HepG2 (cell line): Measurements from ENCODE around the gene CLCN4. TPM values are rescaled to one million over a fixed set of nuclear protein-coding genes. Genes with fewer than 3 reads are reported as not detected.

Experiments
- ATAC-seq: fragments of 200-7000 bp; cut with Tn5 transposase; 3 replicates; pipeline ENCODE4 v1.9.1; 2020; ENCODE audit warnings: mild to moderate bottlenecking, moderate library complexity
- BruUV-seq: library from RNA; stranded (reverse); fragments of 400-500 nt; replicated peaks from 2 replicates; lab custom pipeline; 2021; lab: Mats Ljungman, UMichigan
- CTCF ChIA-PET: fragments of 300-600 bp; formaldehyde crosslinking; extraction: SDS; loops from one replicate; lab custom pipeline; 2021; ENCODE audit warnings: low total read pairs, inconsistent platforms, low intra/inter-chr PET ratio; lab: Yijun Ruan, JAX
- POLR2A ChIA-PET: fragments of 350-600 bp; sonication (Branson Sonifier 250); formaldehyde crosslinking; loops from one replicate; lab custom pipeline; 2020; ENCODE audit warnings: antibody characterized with exemption, inconsistent platforms; lab: Yijun Ruan, JAX
- DNase-seq: peaks from one replicate; pipeline ENCODE4 v3.0.0-alpha.2; 2015; ENCODE audit warnings: low spot score
- FAIRE-seq: peaks from 3 replicates; lab custom pipeline; 2011; peaks lifted over from hg19 to GRCh38; lab: Jason Lieb, UNC
- H2AFZ ChIP-seq: one replicate; pipeline ENCODE4 v1.6.1; 2011; ENCODE audit warnings: low read length, inconsistent platforms
- H3K27ac ChIP-seq: fragments of 300-600 bp; 3 replicates; pipeline ENCODE4 v1.8.0; 2011; ENCODE audit warnings: mixed run types, mild to moderate bottlenecking, mixed read lengths, low read length, inconsistent platforms; ENCODE audit not compliant: insufficient read depth; ENCODE audit errors: extremely low read length
- H3K27me3 ChIP-seq, 2 experiments: fragments of 200-600 bp in 1 of 2; 2 replicates in 1 of 2; 3 replicates in 1 of 2; pipeline versions ENCODE4 v1.6.0 to v1.8.0; 2011; ENCODE audit warnings: low read length in 2 of 2, mild to moderate bottlenecking in 2 of 2, moderate library complexity in 2 of 2, inconsistent platforms in 1 of 2; ENCODE audit not compliant: insufficient read depth in 2 of 2, control insufficient read depth in 1 of 2
- H3K36me3 ChIP-seq, 2 experiments: fragments of 200-600 bp in 1 of 2; replicated peaks in 1 of 2; 2 replicates in 1 of 2; 3 replicates in 1 of 2; pipeline versions ENCODE4 v1.5.1 to v1.8.0; 2011; ENCODE audit warnings: low read length in 2 of 2, inconsistent platforms in 1 of 2; ENCODE audit not compliant: insufficient read depth in 2 of 2, control insufficient read depth in 1 of 2
- H3K4me1 ChIP-seq: 2 replicates; pipeline ENCODE4 v1.5.1; 2012; ENCODE audit warnings: low read length, inconsistent platforms; ENCODE audit not compliant: insufficient read depth
- H3K4me2 ChIP-seq: 2 replicates; pipeline ENCODE4 v1.6.0; 2011; ENCODE audit warnings: low read depth, low read length, inconsistent platforms
- H3K4me3 ChIP-seq, 3 experiments: fragments of 200-600 bp in 1 of 3; sonication (generic), shearing (Covaris generic) in 1 of 3; replicated peaks in 1 of 3; 2 replicates each; pipeline ENCODE4 v1.5.1; 2011 to 2016; ENCODE audit warnings: low read length in 3 of 3, inconsistent platforms in 2 of 3, low read depth in 2 of 3, mild to moderate bottlenecking in 2 of 3, control low read depth in 1 of 3, mixed read lengths in 1 of 3; ENCODE audit not compliant: insufficient read depth in 1 of 3
- H3K79me2 ChIP-seq: one replicate; pipeline ENCODE4 v1.6.1; 2011; ENCODE audit warnings: low read length, inconsistent platforms; ENCODE audit not compliant: insufficient read depth
- H3K9ac ChIP-seq: 2 replicates; pipeline ENCODE4 v1.6.0; 2011; ENCODE audit warnings: mild to moderate bottlenecking, low read depth, low read length, inconsistent platforms; ENCODE audit not compliant: insufficient read depth
- H3K9me3 ChIP-seq: 2 replicates; pipeline ENCODE4 v1.5.1; 2012; ENCODE audit warnings: mild to moderate bottlenecking, low read length
- H4K20me1 ChIP-seq: 2 replicates; pipeline ENCODE4 v1.6.0; 2011; ENCODE audit warnings: inconsistent platforms, mild to moderate bottlenecking, low read length, moderate library complexity; ENCODE audit not compliant: insufficient read depth
- AGO1 ChIP-seq: fragments of 200-400 bp; formaldehyde crosslinking; IDR thresholded peaks from 2 replicates; pipeline ENCODE4 v1.6.1; 2017; ENCODE audit warnings: mild to moderate bottlenecking, low read depth, low read length, moderate library complexity; ENCODE audit not compliant: poor library complexity, severe bottlenecking
- BATF2 ChIP-seq: sonication (generic); formaldehyde crosslinking; IDR thresholded peaks from 2 replicates; pipeline ENCODE4 v1.8.0; 2022; ENCODE audit warnings: mild to moderate bottlenecking, missing genetic modification reagents, moderate library complexity
- MATR3 ChIP-seq: sonication (generic); formaldehyde crosslinking; IDR thresholded peaks from 2 replicates; pipeline ENCODE4 v1.4.0; 2020; ENCODE audit warnings: missing genetic modification reagents
- SNAI1 ChIP-seq: sonication (generic); formaldehyde crosslinking; IDR thresholded peaks from 2 replicates; pipeline ENCODE4 v1.5.0; 2020; ENCODE audit warnings: mild to moderate bottlenecking, missing genetic modification reagents, borderline replicate concordance
- SUZ12 ChIP-seq: fragments of 150-350 bp; IDR thresholded peaks from 2 replicates; pipeline ENCODE4 v1.6.1; 2014; ENCODE audit warnings: low read depth, low read length
- TSC22D2 ChIP-seq: sonication (generic); formaldehyde crosslinking; IDR thresholded peaks from 2 replicates; pipeline ENCODE4 v1.5.1; 2020; ENCODE audit warnings: missing genetic modification reagents, mild to moderate bottlenecking, borderline replicate concordance
- ZBTB25 ChIP-seq: IDR thresholded peaks from 2 replicates; pipeline ENCODE4 v1.6.1; 2018; ENCODE audit warnings: missing genetic modification reagents
- ZBTB3 ChIP-seq: sonication (generic); formaldehyde crosslinking; IDR thresholded peaks from 2 replicates; pipeline ENCODE4 v1.4.0; 2020; ENCODE audit warnings: low read depth, mild to moderate bottlenecking, moderate library complexity, missing genetic modification reagents, borderline replicate concordance
- ZBTB40 ChIP-seq, 2 experiments: fragments of 450-650 bp in 1 of 2; sonication (generic) in 1 of 2; formaldehyde crosslinking in 1 of 2; IDR thresholded peaks; 2 replicates each; pipeline versions ENCODE4 v1.6.1 to v1.8.0; 2016 to 2022; ENCODE audit warnings: antibody characterized with exemption in 1 of 2, mild to moderate bottlenecking in 1 of 2, missing genetic modification reagents in 1 of 2
- ZC3H4 ChIP-seq: sonication (generic); formaldehyde crosslinking; IDR thresholded peaks from 2 replicates; pipeline ENCODE4 v1.4.0; 2020; ENCODE audit warnings: missing genetic modification reagents, borderline replicate concordance
- ZMYM3 ChIP-seq: sonication (generic); formaldehyde crosslinking; IDR thresholded peaks from 2 replicates; pipeline ENCODE4 v1.5.1; 2020; ENCODE audit warnings: mild to moderate bottlenecking, missing genetic modification reagents
- WGBS: methylation state at CpG from one replicate; pipeline ENCODE4 v1.1.6; 2017; ENCODE audit warnings: low lambda C conversion rate; 5-methylcytosine and 5-hydroxymethylcytosine counted together
- in situ Hi-C: cut with HindIII; loops from 2 replicates; pipeline ENCODE4 v1.10.0; 2017; ENCODE audit warnings: low pct_unique_long_range_greater_than_20kb; ENCODE audit not compliant: extremely low pct_ligation_motif_present
- intact Hi-C: fragments of 100-400 bp; cut with micrococcal nuclease; formaldehyde crosslinking; loops from one replicate; pipeline ENCODE4 v1.10.0; 2022; ENCODE audit not compliant: unreplicated experiment
- polyA plus RNA-seq, 8 experiments: library from polyadenylated mRNA; depleted of rRNA in 3 of 8; stranded (reverse) in 7 of 8; unstranded in 1 of 8; fragments of >200 nt; fragmentation: Illumina TruSeq in 4 of 8; extraction: Trizol in 4 of 8; gene quantifications; 2 replicates each; pipeline versions ENCODE4 v1.2.1 to v1.2.3, GENCODE V29; 2011 to 2016; ENCODE audit warnings: low read depth in 4 of 8, missing spikeins in 1 of 8, mixed read lengths in 1 of 8; ENCODE audit not compliant: insufficient read depth in 1 of 8
- total RNA-seq, 5 experiments: library from RNA; depleted of rRNA; stranded (reverse); fragments of >200 nt; fragmentation: Illumina TruSeq; extraction: Trizol; gene quantifications; 2 replicates each; pipeline ENCODE4 v1.2.3, GENCODE V29; 2016; ENCODE audit warnings: low read depth in 1 of 5
- TF ChIP-seq, protein P1 (sequence below): IDR thresholded peaks from 2 replicates; pipeline ENCODE4 v1.6.1; 2012; ENCODE audit warnings: inconsistent platforms

Gene CLCN4
- total and polyA plus RNA-seq, 2 of the 13 experiments (the other 11 are each of a cell fraction or from before 2014, with no cell fraction given) = 1.8 to 2.5 TPM

- ChIA-PET CTCF (no interaction called here), POLR2A (no interaction called here)
- no peaks in the 10 kb centered on the region for H3K9me3 ChIP-seq
- BruUV-seq = no TSS peak
- H3K27me3 ChIP-seq = no peaks in the 10 kb centered on the region
- no peak for DNase-seq
- H3K9ac ChIP-seq = no peak overlapping the region
- intact Hi-C loops (no loop called here), in situ Hi-C loops (no loop called here)
- no peaks in the 10 kb centered on the region for H4K20me1 ChIP-seq
- FAIRE-seq = no peak
- no peaks in the 10 kb centered on the region for H3K79me2 ChIP-seq
- no peak for ATAC-seq
- TF ChIP-seq, protein P1, sequence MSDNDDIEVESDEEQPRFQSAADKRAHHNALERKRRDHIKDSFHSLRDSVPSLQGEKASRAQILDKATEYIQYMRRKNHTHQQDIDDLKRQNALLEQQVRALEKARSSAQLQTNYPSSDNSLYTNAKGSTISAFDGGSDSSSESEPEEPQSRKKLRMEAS = no peak
- no peak for TF ChIP-seq ZBTB3 (CRISPR knock-in tag)
- TF ChIP-seq ZBTB40 (IDR thresholded peaks at IDR 0.05) = no peak
- TF ChIP-seq ZBTB40 (CRISPR knock-in tag; IDR thresholded peaks at IDR 0.05) = no peak
- TF ChIP-seq TSC22D2 (CRISPR knock-in tag) = no peak
- TF ChIP-seq MATR3 (CRISPR knock-in tag) = no peak
- no peak for TF ChIP-seq SUZ12
- TF ChIP-seq ZMYM3 (CRISPR knock-in tag) = no peak
- TF ChIP-seq BATF2 (CRISPR knock-in tag) = no peak
- TF ChIP-seq AGO1 = no peak
- TF ChIP-seq SNAI1 (CRISPR knock-in tag) = no peak
- TF ChIP-seq ZC3H4 (CRISPR knock-in tag) = no peak
- no peak for TF ChIP-seq ZBTB25 (CRISPR knock-in tag)
- H3K36me3 ChIP-seq = no peaks in the 10 kb centered on the region
- no peaks in the 10 kb centered on the region for H3K4me1 ChIP-seq
- no peak overlapping the region for H3K4me2 ChIP-seq
- 100% methylated on average over 6 of the region's 7 CpGs for WGBS
- H3K4me3 ChIP-seq = no peak overlapping the region
- no peak overlapping the region for H3K27ac ChIP-seq
- no peak overlapping the region for H2AFZ ChIP-seq
Measured at GRCh38 chrX:10140264-10140663, 16.5 kb upstream of the CLCN4 start.
